K562 (cell line): Measurements from ENCODE around the gene FSHR. TPM values are rescaled to one million over a fixed set of nuclear protein-coding genes. Genes with fewer than 3 reads are reported as not detected.

ENCODE experiments used
- ATAC-seq: fragments of 200-7000 bp; cut with Tn5 transposase; 3 replicates; pipeline ENCODE4 v1.9.1; 2020; ENCODE audit warnings: moderate library complexity
- BruUV-seq: library from RNA; stranded (reverse); fragments of 400-500 nt; replicated peaks from 2 replicates; lab custom pipeline; 2021; lab: Mats Ljungman, UMichigan
- CTCF ChIA-PET: fragments of 300-600 bp; formaldehyde crosslinking; extraction: SDS; loops from one replicate; lab custom pipeline; 2021; ENCODE audit warnings: low intra/inter-chr PET ratio; lab: Yijun Ruan, JAX
- POLR2A ChIA-PET: fragments of 300-600, 350-650 bp; sonication (Branson Sonifier 250); formaldehyde crosslinking; extraction: SDS; loops from one replicate; lab custom pipeline; 2021; ENCODE audit warnings: antibody characterized with exemption, inconsistent platforms; lab: Yijun Ruan, JAX
- DNase-seq, 4 experiments: peaks; one replicate each; pipeline versions ENCODE4 v3.0.0 to v3.0.0-alpha.2; 2011 to 2018; ENCODE audit warnings: low spot score in 3 of 4, mixed read lengths in 3 of 4; ENCODE audit errors: extremely low read depth in 1 of 4
- FAIRE-seq: peaks from 2 replicates; lab custom pipeline; 2011; peaks lifted over from hg19 to GRCh38; lab: Jason Lieb, UNC
- H2AFZ ChIP-seq: 2 replicates; pipeline ENCODE4 v1.6.0; 2011; ENCODE audit warnings: low read depth, low read length, control low read depth, inconsistent platforms
- H3K27ac ChIP-seq: fragments of 200-600 bp; 3 replicates; pipeline ENCODE4 v1.8.0; 2011; ENCODE audit warnings: low read depth, mild to moderate bottlenecking, control low read depth, inconsistent platforms, low read length, moderate library complexity, mixed read lengths; ENCODE audit errors: extremely low read depth
- H3K27me3 ChIP-seq, 2 experiments: fragments of 300-600 bp in 1 of 2; 2 replicates in 1 of 2; 3 replicates in 1 of 2; pipeline versions ENCODE4 v1.6.0 to v1.8.0; 2011; ENCODE audit warnings: inconsistent platforms in 2 of 2, low read length in 2 of 2, mild to moderate bottlenecking in 1 of 2, mixed read lengths in 1 of 2, moderate library complexity in 1 of 2; ENCODE audit not compliant: control insufficient read depth in 2 of 2, insufficient read depth in 2 of 2
- H3K36me3 ChIP-seq: fragments of 300-600 bp; 3 replicates; pipeline ENCODE4 v1.8.0; 2011; ENCODE audit warnings: mild to moderate bottlenecking, low read length, inconsistent platforms; ENCODE audit not compliant: control insufficient read depth, insufficient read depth
- H3K4me1 ChIP-seq, 2 experiments: fragments of 200-600 bp in 1 of 2; replicated peaks in 1 of 2; 2 replicates in 1 of 2; 3 replicates in 1 of 2; pipeline versions ENCODE4 v1.5.1 to v1.8.0; 2011; ENCODE audit warnings: inconsistent platforms in 2 of 2, low read length in 2 of 2, mild to moderate bottlenecking in 1 of 2, mixed read lengths in 1 of 2, moderate library complexity in 1 of 2; ENCODE audit not compliant: control insufficient read depth in 2 of 2, insufficient read depth in 2 of 2
- H3K4me2 ChIP-seq: 2 replicates; pipeline ENCODE4 v1.6.1; 2011; ENCODE audit warnings: low read length, control low read depth, inconsistent platforms, mixed read lengths; ENCODE audit not compliant: insufficient read depth
- H3K4me3 ChIP-seq: fragments of 200-600 bp; sonication (generic), shearing (Covaris generic); 2 replicates; pipeline ENCODE4 v1.5.1; 2016; ENCODE audit warnings: control low read depth, inconsistent platforms
- H3K79me2 ChIP-seq: fragments of 200-600 bp; 3 replicates; pipeline ENCODE4 v1.8.0; 2011; ENCODE audit warnings: low read length, inconsistent platforms; ENCODE audit not compliant: control insufficient read depth, insufficient read depth
- H3K9ac ChIP-seq, 2 experiments: 2 replicates each; pipeline versions ENCODE4 v1.6.0 to v1.6.1; 2011; ENCODE audit warnings: low read depth in 2 of 2, low read length in 2 of 2, control low read depth in 1 of 2, inconsistent platforms in 1 of 2, mild to moderate bottlenecking in 1 of 2, mixed read lengths in 1 of 2; ENCODE audit not compliant: insufficient read depth in 1 of 2
- H3K9me1 ChIP-seq: one replicate; pipeline ENCODE4 v1.6.0; 2011; ENCODE audit warnings: inconsistent platforms, mild to moderate bottlenecking, low read length, moderate library complexity; ENCODE audit not compliant: control insufficient read depth, insufficient read depth
- H3K9me3 ChIP-seq: replicated peaks from 2 replicates; pipeline ENCODE4 v1.5.1; 2011; ENCODE audit warnings: low read depth, low read length, inconsistent platforms; ENCODE audit not compliant: control insufficient read depth, insufficient read depth
- H4K20me1 ChIP-seq: replicated peaks from 2 replicates; pipeline ENCODE4 v1.6.1; 2011; ENCODE audit warnings: low read length, inconsistent platforms, mixed read lengths; ENCODE audit not compliant: control insufficient read depth, insufficient read depth
- CBX2 ChIP-seq: fragments of 200-600 bp; sonication (generic); IDR thresholded peaks from one replicate; pipeline ENCODE4 v1.6.1; 2012; ENCODE audit warnings: mild to moderate bottlenecking, low read length, inconsistent platforms; ENCODE audit not compliant: insufficient read depth, poor library complexity, severe bottlenecking
- GTF2E2 ChIP-seq: fragments of 200-800 bp; sonication (Bioruptor generic); IDR thresholded peaks from 2 replicates; pipeline ENCODE4 v1.6.1; 2016; ENCODE audit warnings: missing genetic modification characterization, missing compliant biosample characterization
- NCOR1 ChIP-seq: fragments of 450-650 bp; IDR thresholded peaks from 2 replicates; pipeline ENCODE4 v1.6.1; 2016; ENCODE audit warnings: mild to moderate bottlenecking, moderate library complexity
- WGBS: fragments of 100-300 bp; shearing (Covaris generic); methylation state at CpG from one replicate; pipeline ENCODE4 v1.1.6; 2016; ENCODE audit warnings: low coverage, mixed read lengths; ENCODE audit not compliant: insufficient coverage; ENCODE audit errors: missing lambda C conversion rate; 5-methylcytosine and 5-hydroxymethylcytosine counted together
- in situ Hi-C: fragments of 300-500 bp; cut with MboI; formaldehyde crosslinking; loops from 4 replicates; pipeline ENCODE4 v1.15.0; 2018; ENCODE audit warnings: inconsistent platforms, mixed read lengths
- intact Hi-C: fragments of 100-400 bp; cut with micrococcal nuclease; formaldehyde crosslinking; loops from 2 replicates; pipeline ENCODE4 v1.14.2; 2022
- polyA plus RNA-seq, 8 experiments: library from polyadenylated mRNA; depleted of rRNA in 4 of 8; stranded (reverse) in 5 of 8; unstranded in 3 of 8; fragments of >200 nt; fragmentation: Nextera tagmentation in 2 of 8; fragmentation: Illumina TruSeq in 1 of 8; extraction: Ambion mirVana in 2 of 8; extraction: Trizol in 1 of 8; gene quantifications; 2 replicates each; pipeline versions ENCODE4 v1.2.1 to v1.2.3, GENCODE V29; 2011 to 2014; ENCODE audit warnings: inconsistent platforms in 1 of 8, missing spikeins in 1 of 8
- total RNA-seq, 7 experiments: library from RNA; depleted of rRNA in 6 of 7; stranded (reverse); fragments of >200 nt in 6 of 7; fragmentation: Illumina TruSeq in 2 of 7; extraction: Trizol in 2 of 7; gene quantifications; 2 replicates each; pipeline versions ENCODE4 v1.2.1 to v1.2.3, GENCODE V29; 2011 to 2021; ENCODE audit warnings: low replicate concordance in 1 of 7
- TF ChIP-seq, protein P1 (sequence below), 2 experiments: fragments of 450-650 bp; conservative IDR thresholded peaks; 2 replicates each; pipeline ENCODE4 v1.6.1; 2017; ENCODE audit warnings: mild to moderate bottlenecking in 2 of 2, moderate library complexity in 2 of 2
- TF ChIP-seq, protein P2 (sequence below): sonication (generic); formaldehyde crosslinking; IDR thresholded peaks from 2 replicates; pipeline ENCODE4 v1.8.0; 2022; ENCODE audit warnings: missing genetic modification reagents, mild to moderate bottlenecking, borderline replicate concordance
- TF ChIP-seq, protein P3 (sequence below), 2 experiments: fragments of 250-450 bp in 1 of 2; fragments of 450-650 bp in 1 of 2; sonication (Bioruptor Pico) in 1 of 2; IDR thresholded peaks; 2 replicates each; pipeline versions ENCODE4 v1.6.1 to v1.8.0; 2016 to 2021; ENCODE audit warnings: mild to moderate bottlenecking in 2 of 2, moderate library complexity in 2 of 2, missing compliant biosample characterization in 1 of 2, missing genetic modification characterization in 1 of 2

FSHR gene
- total and polyA plus RNA-seq, 9 of the 15 experiments (the other 6 are each of a cell fraction or from before 2014, with no cell fraction given) = not detected

DNA sequence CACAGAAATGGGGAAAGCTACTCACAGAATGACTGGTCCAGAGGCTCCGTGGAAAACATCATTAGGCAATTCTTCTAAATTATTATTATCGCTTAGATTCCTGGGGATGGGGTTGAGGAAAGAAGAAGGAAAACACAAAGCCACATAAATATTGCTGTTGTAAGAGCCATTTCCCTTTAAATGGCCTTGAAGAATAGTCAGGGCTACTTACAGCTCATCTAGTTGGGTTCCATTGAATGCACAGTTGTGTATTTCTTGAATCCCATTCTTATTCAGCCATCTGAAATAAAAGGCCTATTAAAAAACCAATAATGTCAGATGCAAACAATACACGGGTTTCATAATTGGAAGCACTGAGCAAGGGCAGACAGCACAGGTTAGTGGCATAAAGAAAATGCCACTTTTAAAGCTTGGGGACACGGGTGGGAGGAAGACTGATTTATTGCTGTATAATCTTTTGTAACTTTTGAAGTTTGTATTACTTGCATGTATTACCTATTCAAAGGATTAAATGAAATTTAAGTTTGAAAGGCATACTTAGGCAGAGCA is 171.4 kb downstream of the FSHR start:
- CTCF ChIA-PET = no interaction called here
- in situ Hi-C loops (no loop called here), intact Hi-C loops (no loop called here)
- FAIRE-seq = no peak
- Histone ChIP-seq H3K4me1 (no peaks in the 10 kb centered on the region), H4K20me1 (no peaks in the 10 kb centered on the region), H3K36me3 (no peaks in the 10 kb centered on the region), H3K4me3 (no peak overlapping the region), H3K4me2 (no peak overlapping the region), H3K9me1 (no peaks in the 10 kb centered on the region), H3K9ac (no peak overlapping the region), H2AFZ (no peak overlapping the region), H3K9me3 (no peaks in the 10 kb centered on the region), H3K27me3 (no peaks in the 10 kb centered on the region), H3K79me2 (no peaks in the 10 kb centered on the region), H3K27ac (no peak overlapping the region)
- POLR2A ChIA-PET = no interaction called here
- no TSS peak for BruUV-seq
- TF ChIP-seq, protein P1, sequence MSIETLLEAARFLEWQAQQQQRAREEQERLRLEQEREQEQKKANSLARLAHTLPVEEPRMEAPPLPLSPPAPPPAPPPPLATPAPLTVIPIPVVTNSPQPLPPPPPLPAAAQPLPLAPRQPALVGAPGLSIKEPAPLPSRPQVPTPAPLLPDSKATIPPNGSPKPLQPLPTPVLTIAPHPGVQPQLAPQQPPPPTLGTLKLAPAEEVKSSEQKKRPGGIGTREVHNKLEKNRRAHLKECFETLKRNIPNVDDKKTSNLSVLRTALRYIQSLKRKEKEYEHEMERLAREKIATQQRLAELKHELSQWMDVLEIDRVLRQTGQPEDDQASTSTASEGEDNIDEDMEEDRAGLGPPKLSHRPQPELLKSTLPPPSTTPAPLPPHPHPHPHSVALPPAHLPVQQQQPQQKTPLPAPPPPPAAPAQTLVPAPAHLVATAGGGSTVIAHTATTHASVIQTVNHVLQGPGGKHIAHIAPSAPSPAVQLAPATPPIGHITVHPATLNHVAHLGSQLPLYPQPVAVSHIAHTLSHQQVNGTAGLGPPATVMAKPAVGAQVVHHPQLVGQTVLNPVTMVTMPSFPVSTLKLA (conservative IDR thresholded peaks at IDR 0.05) = no peak
- TF ChIP-seq CBX2 (no peak), GTF2E2 (no peak), NCOR1 (no peak)
- TF ChIP-seq, protein P2, sequence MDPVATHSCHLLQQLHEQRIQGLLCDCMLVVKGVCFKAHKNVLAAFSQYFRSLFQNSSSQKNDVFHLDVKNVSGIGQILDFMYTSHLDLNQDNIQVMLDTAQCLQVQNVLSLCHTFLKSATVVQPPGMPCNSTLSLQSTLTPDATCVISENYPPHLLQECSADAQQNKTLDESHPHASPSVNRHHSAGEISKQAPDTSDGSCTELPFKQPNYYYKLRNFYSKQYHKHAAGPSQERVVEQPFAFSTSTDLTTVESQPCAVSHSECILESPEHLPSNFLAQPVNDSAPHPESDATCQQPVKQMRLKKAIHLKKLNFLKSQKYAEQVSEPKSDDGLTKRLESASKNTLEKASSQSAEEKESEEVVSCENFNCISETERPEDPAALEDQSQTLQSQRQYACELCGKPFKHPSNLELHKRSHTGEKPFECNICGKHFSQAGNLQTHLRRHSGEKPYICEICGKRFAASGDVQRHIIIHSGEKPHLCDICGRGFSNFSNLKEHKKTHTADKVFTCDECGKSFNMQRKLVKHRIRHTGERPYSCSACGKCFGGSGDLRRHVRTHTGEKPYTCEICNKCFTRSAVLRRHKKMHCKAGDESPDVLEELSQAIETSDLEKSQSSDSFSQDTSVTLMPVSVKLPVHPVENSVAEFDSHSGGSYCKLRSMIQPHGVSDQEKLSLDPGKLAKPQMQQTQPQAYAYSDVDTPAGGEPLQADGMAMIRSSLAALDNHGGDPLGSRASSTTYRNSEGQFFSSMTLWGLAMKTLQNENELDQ (CRISPR knock-in tag) = no peak
- TF ChIP-seq, protein P3, sequence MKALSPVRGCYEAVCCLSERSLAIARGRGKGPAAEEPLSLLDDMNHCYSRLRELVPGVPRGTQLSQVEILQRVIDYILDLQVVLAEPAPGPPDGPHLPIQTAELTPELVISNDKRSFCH (CRISPR knock-in tag; IDR thresholded peaks at IDR 0.05) = no peak
- TF ChIP-seq, protein P3 (tag; IDR thresholded peaks at IDR 0.05) = no peak
- 3% methylated on average over 4 of the region's 4 CpGs for WGBS
- no peak for DNase-seq
- ATAC-seq = no peak
